RWPE2 (cell line): ENCODE results near the gene CFAP91.

ENCODE experiments used
- ATAC-seq: fragments of 200-7000 bp; cut with Tn5 transposase; 3 replicates; pipeline ENCODE4 v1.9.1; 2021; ENCODE audit warnings: low read depth
- DNase-seq: peaks from one replicate; pipeline ENCODE4 v3.0.0-alpha.2; 2020; ENCODE audit warnings: low spot score
- H3K27ac ChIP-seq: fragments of 450-650 bp; 2 replicates; pipeline ENCODE4 v1.5.1; 2017; ENCODE audit warnings: mild to moderate bottlenecking; ENCODE audit not compliant: poor library complexity, severe bottlenecking
- H3K27me3 ChIP-seq: fragments of 250-450 bp; sonication (Bioruptor Pico); 2 replicates; pipeline ENCODE4 v1.5.1; 2021; ENCODE audit warnings: mild to moderate bottlenecking, moderate library complexity; ENCODE audit not compliant: insufficient read depth, poor library complexity, severe bottlenecking
- H3K36me3 ChIP-seq: fragments of 250-450 bp; sonication (Bioruptor Pico); 2 replicates; pipeline ENCODE4 v1.5.1; 2020; ENCODE audit warnings: low read depth, mild to moderate bottlenecking, moderate library complexity
- H3K4me1 ChIP-seq: fragments of 250-450 bp; sonication (Bioruptor Pico); 2 replicates; pipeline ENCODE4 v1.5.1; 2021; ENCODE audit warnings: mild to moderate bottlenecking, moderate library complexity; ENCODE audit not compliant: insufficient read depth, poor library complexity, severe bottlenecking
- H3K4me3 ChIP-seq: fragments of 250-450 bp; sonication (Bioruptor Pico); 2 replicates; pipeline ENCODE4 v1.5.1; 2021; ENCODE audit warnings: mild to moderate bottlenecking, moderate library complexity; ENCODE audit not compliant: severe bottlenecking
- H3K9me3 ChIP-seq: fragments of 250-450 bp; sonication (Bioruptor Pico); 2 replicates; pipeline ENCODE4 v1.5.1; 2021; ENCODE audit warnings: mild to moderate bottlenecking, moderate library complexity; ENCODE audit not compliant: severe bottlenecking
- CTCF ChIP-seq: fragments of 450-650 bp; IDR thresholded peaks from one replicate; pipeline ENCODE4 v1.5.1; 2017; ENCODE audit warnings: mild to moderate bottlenecking, moderate library complexity; ENCODE audit not compliant: poor library complexity, severe bottlenecking

The CFAP91 gene

GRCh38 chr3:119723022-119723421 is 20.2 kb downstream of the CFAP91 start:
- Histone ChIP-seq H3K4me3 (no peak overlapping the region), H3K9me3 (no peaks in the 10 kb centered on the region)
- TF ChIP-seq CTCF = no peak

GRCh38 chr3:119726909-119727308 is 24.1 kb downstream of the CFAP91 start:
- Histone ChIP-seq H3K9me3 (no peaks in the 10 kb centered on the region), H3K27ac (no peak overlapping the region), H3K27me3 (no peaks in the 10 kb centered on the region), H3K36me3 (no peaks in the 10 kb centered on the region), H3K4me3 (no peak overlapping the region), H3K4me1 (no peaks in the 10 kb centered on the region)
- ATAC-seq = no peak
- TF ChIP-seq CTCF = no peak
- DNase-seq = no peak

More at GRCh38 chr3:119723022-119723421, 20.2 kb downstream of the CFAP91 start:
- H3K27ac ChIP-seq = no peak overlapping the region
- H3K4me1 ChIP-seq = no peaks in the 10 kb centered on the region
- H3K36me3 ChIP-seq = no peaks in the 10 kb centered on the region
- no peak for DNase-seq
- H3K27me3 ChIP-seq = no peaks in the 10 kb centered on the region
- no peak for ATAC-seq

- no peaks in the 10 kb centered on the region for H3K4me1 ChIP-seq
- H3K36me3 ChIP-seq = no peaks in the 10 kb centered on the region
- no peak for TF ChIP-seq CTCF
- no peak overlapping the region for H3K27ac ChIP-seq
- DNase-seq = no peak
- no peak for ATAC-seq
- H3K27me3 ChIP-seq = no peaks in the 10 kb centered on the region
- no peak overlapping the region for H3K4me3 ChIP-seq
- H3K9me3 ChIP-seq = no peaks in the 10 kb centered on the region
Observed at GRCh38 chr3:119729996-119730395, 27.2 kb downstream of the CFAP91 start.

GRCh38 chr3:119731560-119732343 is 28.9 kb downstream of the CFAP91 start:
- Histone ChIP-seq H3K4me3 (no peak overlapping the region), H3K9me3 (no peaks in the 10 kb centered on the region), H3K27me3 (no peaks in the 10 kb centered on the region), H3K36me3 (no peaks in the 10 kb centered on the region), H3K4me1 (no peaks in the 10 kb centered on the region), H3K27ac (no peak overlapping the region)
- ATAC-seq (peak; percentile 41; the same call in 1 of the 3 replicates), DNase-seq (no peak)
- no peak for TF ChIP-seq CTCF

GRCh38 chr3:119733812-119734211 is 31.0 kb downstream of the CFAP91 start:
- no peaks in the 10 kb centered on the region for H3K9me3 ChIP-seq
- ATAC-seq (no peak), DNase-seq (no peak)
- no peaks in the 10 kb centered on the region for H3K27me3 ChIP-seq
- no peak overlapping the region for H3K4me3 ChIP-seq
- no peaks in the 10 kb centered on the region for H3K36me3 ChIP-seq
- TF ChIP-seq CTCF = no peak
- no peak overlapping the region for H3K27ac ChIP-seq
- no peaks in the 10 kb centered on the region for H3K4me1 ChIP-seq
